IPS DF 6.9 (cell line): Measurements from ENCODE around the gene ARHGAP26.

Experiments used
- DNase-seq: peaks from one replicate; pipeline ENCODE4 v3.0.0-alpha.2; 2013; ENCODE audit warnings: low read depth, low spot score
- H3K27ac ChIP-seq: one replicate; pipeline ENCODE4 v1.5.1; 2013; ENCODE audit warnings: low read length, control low read depth
- H3K27me3 ChIP-seq: 2 replicates; pipeline ENCODE4 v1.6.1; 2013; ENCODE audit warnings: mild to moderate bottlenecking, low read length; ENCODE audit not compliant: control insufficient read depth, insufficient read depth
- H3K36me3 ChIP-seq: 2 replicates; pipeline ENCODE4 v1.6.1; 2013; ENCODE audit warnings: low read length; ENCODE audit not compliant: control insufficient read depth, insufficient read depth
- H3K4me1 ChIP-seq: 2 replicates; pipeline ENCODE4 v1.6.1; 2013; ENCODE audit warnings: low read length; ENCODE audit not compliant: control insufficient read depth, insufficient read depth
- H3K4me3 ChIP-seq: 2 replicates; pipeline ENCODE4 v1.5.1; 2013; ENCODE audit warnings: mild to moderate bottlenecking, low read length
- H3K9me3 ChIP-seq: 2 replicates; pipeline ENCODE4 v1.6.1; 2013; ENCODE audit warnings: low read length, inconsistent platforms; ENCODE audit not compliant: control insufficient read depth, insufficient read depth
- WGBS: extraction: QIAGEN DNeasy Blood & Tissue Kit; methylation state at CpG from one replicate; pipeline ENCODE4 v1.1.7; 2013; ENCODE audit warnings: mixed read lengths, missing lambda C conversion rate; ENCODE audit not compliant: insufficient read length, insufficient coverage; 5-methylcytosine and 5-hydroxymethylcytosine counted together

Gene ARHGAP26

DNA sequence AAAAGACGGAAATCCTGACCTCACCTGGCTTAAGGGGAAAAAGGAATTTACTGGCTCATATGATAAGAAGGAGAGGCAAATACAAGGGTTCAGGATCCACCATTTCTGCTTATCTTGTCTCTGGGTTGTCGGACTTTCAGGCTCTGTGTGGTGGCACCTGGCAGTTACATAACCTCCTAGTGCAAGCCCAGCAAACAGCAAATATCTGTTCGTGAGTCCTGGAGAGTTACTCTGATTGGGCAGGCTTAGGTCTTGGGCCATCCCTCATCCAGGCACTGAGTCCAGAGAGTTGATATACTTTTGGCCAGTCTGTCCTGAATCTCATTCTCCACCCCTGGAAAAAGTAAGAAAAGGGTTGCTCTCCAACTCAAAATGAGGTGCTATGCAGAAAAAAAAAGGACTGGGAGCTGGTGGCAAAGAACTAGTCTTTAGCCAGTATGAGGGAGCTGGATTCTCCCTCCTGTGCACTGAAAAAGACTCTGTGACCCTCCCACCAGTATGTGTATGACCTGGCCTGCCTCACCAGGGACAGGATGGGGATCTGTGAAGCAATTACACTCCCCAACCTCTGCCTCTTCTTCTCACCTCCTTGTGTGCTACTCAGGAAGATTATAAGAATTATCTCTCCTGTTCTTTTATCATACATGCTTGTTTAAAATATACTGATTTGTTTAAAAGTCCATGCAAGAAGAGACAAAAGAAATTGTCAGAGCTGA, 282.9 kb downstream of the ARHGAP26 start:
- H3K4me1 ChIP-seq: no peaks in the 10 kb centered on the region; the same call in 1 of the 2 replicates
- H3K27ac ChIP-seq: no peak overlapping the region
- H3K4me3 ChIP-seq: no peak overlapping the region

DNA sequence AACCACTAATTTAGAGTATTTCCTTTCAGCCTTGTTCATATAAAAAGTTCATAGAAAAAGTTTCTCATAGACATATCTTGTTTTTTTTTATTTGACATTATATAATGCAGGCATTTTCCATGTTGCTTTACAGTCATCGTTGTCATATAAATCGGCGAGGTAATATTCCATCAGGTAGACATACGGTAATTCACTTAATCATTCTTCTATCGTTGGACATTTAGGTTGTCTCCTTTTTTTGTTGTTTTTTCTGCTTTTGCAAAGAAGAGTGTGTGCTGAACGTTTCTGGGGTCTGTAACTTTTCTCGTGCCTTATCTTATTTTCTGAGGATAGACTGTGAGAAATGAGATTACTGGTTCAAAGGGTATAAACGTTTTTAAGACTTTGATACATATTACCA, 283.6 kb downstream of the ARHGAP26 start:
- Histone ChIP-seq H3K4me1 (no peaks in the 10 kb centered on the region; the same call in 1 of the 2 replicates), H3K4me3 (no peak overlapping the region), H3K27ac (no peak overlapping the region), H3K27me3 (no peaks in the 10 kb centered on the region), H3K9me3 (no peaks in the 10 kb centered on the region), H3K36me3 (peaks cover 2% of the 10 kb centered on the region; the same call in 1 of the 2 replicates)
- DNase-seq: no peak
- no CpG with 5 or more reads among the region's 8 CpGs for WGBS

More for the DNA sequence above, 282.9 kb downstream of the ARHGAP26 start:
- no peaks in the 10 kb centered on the region for H3K27me3 ChIP-seq
- H3K36me3 ChIP-seq: peaks cover 2% of the 10 kb centered on the region; the same call in 1 of the 2 replicates
- DNase-seq: no peak
- H3K9me3 ChIP-seq: no peaks in the 10 kb centered on the region
- no CpG with 5 or more reads among the region's 3 CpGs for WGBS

DNA sequence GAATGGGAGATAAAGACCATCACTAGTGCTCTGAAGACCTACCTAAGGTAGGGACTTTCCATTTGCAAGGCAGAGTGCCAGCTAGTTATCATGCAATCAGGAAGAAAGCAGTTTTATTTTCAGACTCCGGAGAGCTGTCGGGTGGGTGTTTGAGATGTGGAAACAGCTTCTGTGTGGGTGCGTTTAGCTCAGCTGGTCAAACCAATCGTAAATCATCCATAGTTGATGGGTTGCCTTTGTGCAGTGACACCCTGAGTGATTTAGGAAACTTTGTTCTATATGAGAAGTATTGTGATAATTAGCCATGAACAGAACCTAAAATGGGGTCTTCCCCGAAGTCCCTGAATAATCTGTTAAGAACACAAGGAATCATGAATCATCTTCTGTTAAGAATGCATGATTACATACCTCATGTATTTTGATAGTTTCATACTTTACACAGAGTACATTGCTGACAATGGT, 284.3 kb downstream of the ARHGAP26 start:
- Histone ChIP-seq H3K9me3 (no peaks in the 10 kb centered on the region), H3K4me1 (no peaks in the 10 kb centered on the region; the same call in 1 of the 2 replicates), H3K4me3 (no peak overlapping the region), H3K36me3 (peaks cover 2% of the 10 kb centered on the region; the same call in 1 of the 2 replicates), H3K27ac (no peak overlapping the region), H3K27me3 (no peaks in the 10 kb centered on the region)
- DNase-seq: no peak
- WGBS: no CpG with 5 or more reads among the region's 5 CpGs

DNA sequence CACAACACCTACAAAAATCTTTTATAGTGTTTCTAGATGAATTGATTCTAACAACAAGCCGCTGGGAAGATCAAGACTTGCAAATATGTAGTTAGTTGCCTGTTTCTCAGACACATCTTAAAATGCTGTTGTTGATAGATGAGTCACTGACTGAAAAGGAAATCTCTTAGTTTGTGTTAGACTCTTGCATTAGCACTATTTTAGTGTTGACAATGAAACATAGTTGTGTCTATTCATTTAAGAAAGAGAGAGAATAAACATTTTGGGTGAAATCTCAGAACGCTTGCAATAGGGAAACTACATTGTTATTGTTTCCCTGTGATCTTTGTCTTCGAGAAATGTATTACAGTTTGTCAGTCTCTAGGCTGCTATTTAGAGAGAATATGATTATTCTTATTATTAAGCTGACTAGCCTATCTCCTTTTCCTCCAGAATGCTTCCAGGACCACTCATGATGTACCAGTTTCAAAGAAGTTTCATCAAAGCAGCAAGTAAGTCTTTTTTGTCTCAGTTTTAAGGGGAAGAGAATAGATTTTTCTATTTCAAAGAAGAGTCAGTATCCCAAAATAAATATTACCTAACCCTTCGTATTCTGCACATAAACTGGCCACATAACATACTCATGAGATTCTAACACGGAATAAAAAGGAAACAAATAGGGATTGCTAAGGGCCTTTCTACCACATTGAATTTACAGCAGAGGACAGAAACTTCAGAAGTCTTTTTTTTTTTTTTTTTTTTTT, 285.6 kb downstream of the ARHGAP26 start:
- WGBS: no CpG with 5 or more reads among the region's 5 CpGs
- Histone ChIP-seq H3K27me3 (no peaks in the 10 kb centered on the region), H3K36me3 (peaks cover 2% of the 10 kb centered on the region; the same call in 1 of the 2 replicates), H3K27ac (no peak overlapping the region), H3K4me1 (no peaks in the 10 kb centered on the region; the same call in 1 of the 2 replicates), H3K9me3 (no peaks in the 10 kb centered on the region), H3K4me3 (no peak overlapping the region)
- DNase-seq: no peak

DNA sequence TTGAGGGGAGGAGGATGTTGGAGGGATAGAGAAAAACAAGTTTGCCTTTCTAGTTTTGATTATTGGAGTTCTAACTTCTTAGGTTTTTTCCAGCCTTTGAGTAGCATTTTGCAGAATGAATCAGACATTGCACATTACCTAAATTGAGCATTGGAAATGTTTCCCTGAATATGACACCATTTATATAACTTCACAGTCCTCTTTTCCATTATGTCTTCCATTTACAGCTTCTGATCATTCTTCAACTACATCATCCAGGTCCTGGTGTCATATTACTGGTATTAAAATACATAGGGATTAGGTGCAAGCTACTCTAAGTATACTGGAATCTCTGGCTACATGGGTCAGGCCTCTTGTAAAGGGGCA, 286.1 kb downstream of the ARHGAP26 start:
- H3K27me3 ChIP-seq: no peaks in the 10 kb centered on the region
- no peaks in the 10 kb centered on the region; the same call in 1 of the 2 replicates for H3K4me1 ChIP-seq
- no peak overlapping the region for H3K27ac ChIP-seq
- no peak for DNase-seq
- no peak overlapping the region for H3K4me3 ChIP-seq
- peaks cover 2% of the 10 kb centered on the region; the same call in 1 of the 2 replicates for H3K36me3 ChIP-seq
- H3K9me3 ChIP-seq: no peaks in the 10 kb centered on the region

DNA sequence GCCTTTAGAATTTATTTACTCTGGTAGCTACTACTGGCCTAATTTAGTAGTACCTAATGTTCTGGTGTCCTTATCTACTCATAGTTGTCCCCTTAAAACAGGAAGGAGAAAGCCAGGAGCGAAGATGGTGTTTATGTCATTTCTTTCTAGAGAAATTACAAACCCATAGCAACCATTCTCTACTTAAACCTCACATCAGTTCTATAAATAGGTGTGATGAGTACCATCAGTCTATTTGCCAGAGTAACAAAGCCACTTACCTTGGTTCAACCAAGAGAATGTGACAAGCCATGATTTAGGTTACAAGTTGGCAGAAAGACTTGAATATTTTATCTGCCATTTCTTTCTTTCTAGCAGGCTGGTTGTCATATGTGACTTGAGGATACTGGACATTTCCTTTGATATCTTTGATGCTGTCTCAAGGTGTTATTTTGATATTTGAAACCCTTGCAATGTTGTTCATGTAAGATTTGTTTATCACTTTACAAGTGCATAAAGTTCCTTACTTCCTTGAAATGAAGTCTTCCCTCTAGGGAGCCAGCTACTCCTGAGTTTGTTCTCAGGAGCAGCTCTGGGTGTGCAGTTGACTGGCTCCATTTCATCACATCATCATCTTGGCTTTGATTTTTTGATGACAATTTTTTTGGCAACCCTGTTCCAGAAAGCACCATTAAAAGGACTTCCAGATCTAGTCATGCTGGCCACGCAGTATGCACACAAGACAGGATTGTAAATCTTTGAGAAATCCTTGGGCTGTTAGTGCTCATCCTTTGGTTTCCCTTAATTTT, 286.8 kb downstream of the ARHGAP26 start:
- no peaks in the 10 kb centered on the region for H3K4me1 ChIP-seq
- no CpG with 5 or more reads among the region's 2 CpGs for WGBS
- H3K27me3 ChIP-seq: no peaks in the 10 kb centered on the region
- H3K36me3 ChIP-seq: peaks cover 2% of the 10 kb centered on the region; the same call in 1 of the 2 replicates
- no peak for DNase-seq
- no peaks in the 10 kb centered on the region for H3K9me3 ChIP-seq
- no peak overlapping the region for H3K27ac ChIP-seq
- H3K4me3 ChIP-seq: no peak overlapping the region

DNA sequence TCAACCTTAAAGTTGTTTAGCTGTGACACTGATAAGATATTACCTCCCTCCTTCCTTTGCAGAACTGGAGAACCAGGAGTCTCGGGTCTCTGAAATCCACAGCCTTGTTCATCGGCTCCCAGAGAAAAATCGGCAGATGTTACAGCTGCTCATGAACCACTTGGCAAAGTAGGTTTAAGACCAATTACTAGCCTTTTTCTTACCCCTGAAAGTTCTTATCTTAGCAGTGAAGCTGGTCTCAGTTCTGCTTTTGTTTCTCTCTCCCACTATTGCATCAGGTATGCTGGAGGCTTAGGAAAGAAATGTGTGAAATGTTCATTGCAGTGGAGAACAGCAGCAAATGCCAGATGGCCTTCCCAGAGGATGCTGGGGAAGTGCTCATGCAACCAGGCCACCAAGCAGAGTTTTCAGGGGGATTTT, 287.4 kb downstream of the ARHGAP26 start:
- H3K4me3 ChIP-seq: no peak overlapping the region
- H3K36me3 ChIP-seq: peaks cover 2% of the 10 kb centered on the region; the same call in 1 of the 2 replicates
- no peak for DNase-seq
- no peaks in the 10 kb centered on the region for H3K27me3 ChIP-seq
- no peaks in the 10 kb centered on the region for H3K9me3 ChIP-seq
- no peak overlapping the region for H3K27ac ChIP-seq
- no CpG with 5 or more reads among the region's 3 CpGs for whole genome bisulfite sequencing
- H3K4me1 ChIP-seq: no peaks in the 10 kb centered on the region

DNA sequence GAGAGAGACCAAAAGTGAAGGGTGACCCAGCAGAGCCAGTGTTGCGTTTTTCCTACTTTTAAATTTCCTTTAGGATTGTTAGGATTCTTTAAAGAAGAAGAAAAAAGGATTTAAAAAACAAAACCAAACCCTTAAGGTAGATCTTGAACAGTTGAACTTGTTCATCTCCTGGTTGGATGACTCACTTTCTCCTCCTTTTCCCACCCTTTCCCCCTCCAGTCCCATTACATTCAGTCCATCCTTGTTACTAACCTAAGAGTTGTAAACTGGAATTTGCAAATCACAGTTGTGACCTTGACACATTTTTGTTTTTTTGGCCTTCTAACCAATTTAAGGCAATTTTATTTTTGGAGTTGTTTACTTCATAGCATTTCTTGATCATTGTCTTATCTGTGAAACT, 289.2 kb downstream of the ARHGAP26 start:
- WGBS: no CpG with 5 or more reads among the region's 1 CpG
- Histone ChIP-seq H3K4me3 (no peak overlapping the region), H3K27me3 (no peaks in the 10 kb centered on the region), H3K9me3 (no peaks in the 10 kb centered on the region), H3K27ac (no peak overlapping the region), H3K4me1 (no peaks in the 10 kb centered on the region), H3K36me3 (peaks cover 2% of the 10 kb centered on the region; the same call in 1 of the 2 replicates)
- no peak for DNase-seq

DNA sequence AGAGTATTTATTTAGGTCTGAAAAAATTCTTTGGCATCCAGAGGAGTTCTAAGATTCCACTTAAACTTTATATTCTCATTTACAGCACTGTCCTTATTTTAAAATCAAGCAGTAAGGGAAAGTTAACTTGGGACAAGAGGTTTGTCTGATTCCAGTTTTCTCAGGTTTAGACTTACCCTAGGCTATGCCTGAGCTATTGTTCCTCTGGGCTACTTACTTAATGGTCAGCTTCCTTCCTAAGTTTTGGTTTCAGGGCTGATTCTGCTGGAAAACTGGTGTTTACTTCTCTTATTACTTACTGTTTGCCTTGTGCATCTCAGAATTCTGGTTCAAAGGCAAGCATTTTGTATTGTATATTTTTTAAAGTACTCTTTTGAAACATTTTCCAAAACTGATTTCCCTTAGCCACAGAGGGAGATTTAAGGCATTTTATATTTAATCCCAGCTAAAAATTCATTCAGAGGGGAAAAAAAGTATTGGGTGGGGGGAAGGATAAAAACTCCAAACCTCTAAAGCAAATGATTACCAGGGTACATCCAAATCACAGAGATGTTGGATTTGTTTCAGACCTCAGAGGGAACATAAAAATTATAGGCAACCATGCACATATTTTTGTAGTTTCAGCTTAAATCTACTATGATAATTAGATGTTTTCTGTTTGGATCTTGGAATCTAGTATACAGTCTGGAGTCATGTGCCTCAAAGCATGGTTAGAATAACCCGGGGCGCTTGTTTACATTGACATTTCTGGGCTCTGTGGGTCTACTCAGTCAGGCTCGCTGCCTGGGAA, 290.0 kb downstream of the ARHGAP26 start:
- DNase-seq: no peak
- Histone ChIP-seq H3K4me1 (no peaks in the 10 kb centered on the region), H3K4me3 (no peak overlapping the region), H3K27ac (no peak overlapping the region), H3K27me3 (no peaks in the 10 kb centered on the region), H3K9me3 (no peaks in the 10 kb centered on the region), H3K36me3 (peaks cover 2% of the 10 kb centered on the region; the same call in 1 of the 2 replicates)
- no CpG with 5 or more reads among the region's 3 CpGs for WGBS
